Inflammatory macrophage treated with lipopolysaccharide for 1 hour (primary cell): ENCODE measurements around the gene MFSD8.
"Not testable (repeated sequence)": the region's sequence is repeated elsewhere in the genome, so short reads cannot be mapped to it uniquely, and the experiment has no call there.

Experiments
- DNase-seq, 2 donors: peaks; one replicate each; pipeline ENCODE4 v3.0.0-alpha.2; 2020 to 2022

Gene MFSD8

DNA sequence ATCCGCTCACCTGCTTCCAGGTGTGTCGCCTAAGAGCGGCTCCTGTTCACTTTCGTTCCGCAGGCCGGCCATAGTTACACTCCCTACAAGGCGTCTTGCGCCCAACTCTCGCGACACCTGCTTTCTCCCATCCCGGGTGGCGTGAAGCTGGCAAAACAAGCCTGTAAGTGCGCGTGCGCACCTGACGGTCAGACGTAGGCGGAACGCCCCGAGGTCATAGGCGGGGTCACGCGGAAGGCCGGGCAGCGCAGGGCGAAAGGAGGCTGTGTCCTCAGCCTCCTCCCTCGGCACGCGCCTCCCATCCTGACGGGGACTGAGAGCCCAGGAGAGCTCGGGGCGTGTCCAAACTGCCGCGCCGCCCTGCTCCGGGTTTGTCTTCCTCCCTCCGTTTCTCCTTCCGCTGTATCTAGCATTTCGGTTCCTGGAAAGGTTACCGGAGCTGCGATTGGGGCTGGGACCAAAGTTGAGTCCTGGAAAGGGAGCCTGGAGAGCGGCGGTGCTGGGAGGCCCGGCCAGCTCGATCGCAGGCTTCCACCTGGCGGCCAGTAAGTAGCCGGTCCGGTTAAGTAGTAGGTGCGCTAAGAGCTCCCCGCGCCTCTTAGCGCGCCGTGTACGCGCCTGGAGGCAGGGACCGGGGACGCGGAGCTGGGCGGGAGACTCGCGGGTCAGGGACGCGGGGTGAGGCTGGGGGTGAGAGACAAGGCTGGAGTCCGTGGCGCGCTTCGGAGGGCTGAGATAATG lies at the start of gene MFSD8, which contains the start of gene ABHD18:
Gene MFSD8 (minus strand): TSS at position 112 of the 741 bp plus-strand sequence. CDS start 40 bp downstream, at position 72.
Gene ABHD18 (plus strand): TSS at position 345 of the 741 bp plus-strand sequence. CDS start 17,550 bp downstream, outside the sequence.
- DNase-seq: peak; percentile 98 to 99

DNA sequence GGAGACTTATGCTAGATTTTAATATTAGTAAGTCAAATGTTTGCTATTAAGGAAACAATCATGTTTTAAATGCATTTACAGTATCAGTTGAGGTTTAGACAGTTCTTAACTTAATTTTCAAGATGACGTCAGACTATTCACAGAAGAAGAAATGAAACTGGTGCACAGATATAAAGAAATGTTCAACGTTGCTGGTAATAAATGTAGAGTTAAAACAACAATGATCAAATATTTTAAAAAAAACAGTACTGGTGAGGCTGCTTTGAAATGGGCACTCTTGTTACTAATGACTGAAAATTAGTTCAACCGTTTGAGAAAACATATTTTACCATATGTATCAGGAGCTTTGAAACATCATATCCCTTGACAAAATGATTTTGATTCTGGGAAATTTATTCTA lies 44.5 kb upstream of the MFSD8 start:
- no peak for DNase-seq

DNA sequence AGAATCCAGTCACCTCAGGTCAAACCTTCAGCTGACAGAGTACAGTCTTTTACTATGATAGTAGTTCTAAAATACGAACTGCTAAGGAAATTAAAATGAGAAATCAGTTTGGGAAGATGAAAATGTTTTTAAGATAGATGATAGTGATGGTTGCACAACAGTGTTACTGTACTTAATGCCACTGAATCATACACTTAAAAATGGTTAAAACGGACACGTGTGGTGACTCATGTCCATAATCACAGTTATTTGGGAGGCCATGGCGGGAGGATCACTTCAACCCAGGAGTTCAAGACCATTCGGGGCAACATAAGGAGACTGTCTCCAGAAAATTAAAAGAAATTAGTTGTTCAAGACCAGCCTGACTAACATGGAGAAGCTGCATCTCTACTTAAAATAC lies 41.6 kb upstream of the MFSD8 start:
- no peak for DNase-seq

DNA sequence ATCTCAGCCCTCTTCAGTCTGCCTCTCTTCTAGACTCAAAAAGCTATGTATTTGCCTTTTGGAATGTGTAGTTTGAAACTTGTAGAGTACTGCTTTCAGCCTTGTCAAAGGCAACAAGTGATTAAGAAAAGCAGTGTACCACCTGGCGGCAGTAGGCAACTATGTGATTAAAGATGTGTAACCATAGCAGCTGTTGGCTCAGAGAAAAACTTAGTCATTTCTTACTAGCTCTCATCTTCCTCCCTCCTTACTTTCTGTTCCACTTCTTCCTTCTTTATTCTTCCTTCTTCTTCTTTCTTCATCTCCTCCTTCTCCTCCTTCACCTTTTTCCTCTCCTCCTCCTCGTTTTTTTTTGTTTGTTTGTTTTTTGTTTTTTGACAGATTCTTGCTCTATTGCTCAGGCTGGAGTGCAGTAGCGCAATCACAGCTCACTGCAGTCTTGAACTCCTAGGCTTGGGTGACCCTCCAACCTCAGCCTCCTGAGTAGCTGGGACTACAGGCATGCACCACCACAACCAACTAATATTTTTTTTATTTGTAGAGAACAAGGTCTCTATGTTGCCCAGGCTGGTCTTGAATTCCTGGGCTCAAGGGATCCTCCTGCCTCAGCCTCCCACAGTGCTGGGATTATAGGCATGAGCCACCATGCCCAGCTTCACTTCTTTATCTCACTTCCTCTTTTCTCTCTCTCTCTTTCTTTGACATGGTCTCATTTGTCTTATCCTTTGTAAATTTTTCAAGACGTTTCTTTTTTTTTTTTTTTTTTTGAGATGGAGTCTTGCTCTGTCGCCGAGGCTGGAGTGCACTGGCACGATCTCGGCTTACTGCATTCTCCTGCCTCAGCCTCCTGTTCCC lies 32.8 kb upstream of the MFSD8 start:
- DNase-seq: peak; percentile 19 to 27

GRCh38 chr4:127996521-127996920 lies 31.5 kb upstream of the MFSD8 start:
- DNase-seq: not testable (repeated sequence)

DNA sequence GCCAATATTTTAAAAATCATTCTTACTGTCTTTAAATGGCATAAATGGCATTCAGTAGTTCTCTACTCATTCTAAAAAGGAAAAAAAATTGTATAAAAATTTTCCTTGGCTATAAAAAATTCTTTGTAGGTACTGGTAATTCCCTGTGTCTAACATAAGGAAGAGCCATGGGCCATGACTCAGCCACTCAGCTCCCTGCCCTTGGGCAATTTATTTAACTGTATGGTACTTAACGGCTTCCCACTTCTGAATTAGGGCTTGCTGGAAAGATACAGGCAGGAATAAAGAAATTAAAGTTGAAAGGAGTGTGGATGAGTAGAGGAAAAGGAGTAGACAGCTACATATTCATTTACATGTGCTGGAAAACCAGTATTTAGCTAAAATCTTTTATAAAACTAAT lies 30.8 kb upstream of the MFSD8 start:
- DNase-seq: peak in 1 of 2 donors; percentile 22

- peak; percentile 20 to 48 for DNase-seq
These were observed 28.2 kb upstream of the MFSD8 start for GRCh38 chr4:127993151-127993550.

DNA sequence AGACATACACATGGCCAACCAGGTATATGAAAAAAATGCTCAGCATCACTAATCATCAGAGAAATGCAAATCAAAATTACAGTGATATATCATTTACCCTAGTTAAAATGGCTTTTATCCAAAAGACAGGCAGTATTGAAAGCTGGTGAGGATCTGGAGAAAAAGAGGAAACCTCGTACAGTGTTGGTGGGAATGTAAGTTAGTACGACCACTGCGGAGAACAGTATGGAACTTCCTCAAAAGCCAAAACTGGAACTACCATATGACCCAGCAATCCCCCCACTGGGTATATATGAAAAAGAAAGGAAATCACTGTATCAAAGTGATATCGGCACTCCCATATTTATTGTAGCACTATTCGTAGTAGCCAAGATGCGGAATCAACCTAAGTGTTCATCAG lies 23.7 kb upstream of the MFSD8 start:
- no peak for DNase-seq

- DNase-seq: no peak
These were observed 21.0 kb upstream of the MFSD8 start for GRCh38 chr4:127985989-127986388.

DNA sequence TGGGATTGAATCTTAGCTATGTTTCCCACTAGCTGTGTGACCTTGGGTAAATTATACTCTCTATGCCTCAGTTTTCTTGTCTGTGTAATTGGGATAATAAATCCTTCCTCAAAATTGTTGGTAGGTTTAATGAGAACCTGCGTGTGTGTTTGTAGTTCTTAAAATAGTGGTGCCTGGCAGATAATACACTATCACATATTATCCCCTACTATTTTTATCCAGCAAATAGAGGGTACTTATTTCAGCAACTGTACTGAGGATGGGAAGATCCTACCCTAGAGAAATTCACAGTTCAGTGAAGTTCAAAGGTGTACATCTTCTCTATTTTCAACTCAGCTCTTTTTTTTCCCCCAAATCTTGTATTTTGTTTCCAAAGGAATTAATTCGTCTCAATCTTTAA lies 17.5 kb upstream of the MFSD8 start:
- no peak for DNase-seq

DNA sequence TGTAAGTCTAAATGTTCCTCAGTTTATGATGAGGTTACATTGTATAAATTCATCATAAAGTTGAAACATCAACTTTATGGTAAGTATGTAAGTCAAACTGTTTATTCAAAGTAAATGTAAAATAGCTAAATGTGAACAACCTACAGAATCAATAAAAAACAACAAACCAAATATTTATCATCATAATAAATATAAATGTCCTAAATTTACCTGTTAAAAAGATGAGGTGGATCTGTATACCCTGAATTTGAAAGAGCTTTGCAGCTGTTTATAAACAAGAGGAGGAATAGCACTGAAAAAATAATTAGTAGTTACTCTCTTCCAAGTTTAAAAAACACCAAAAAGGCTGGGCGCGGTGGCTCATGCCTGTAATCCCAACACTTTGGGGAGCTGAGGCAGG lies 14.0 kb upstream of the MFSD8 start:
- no peak for DNase-seq

DNA sequence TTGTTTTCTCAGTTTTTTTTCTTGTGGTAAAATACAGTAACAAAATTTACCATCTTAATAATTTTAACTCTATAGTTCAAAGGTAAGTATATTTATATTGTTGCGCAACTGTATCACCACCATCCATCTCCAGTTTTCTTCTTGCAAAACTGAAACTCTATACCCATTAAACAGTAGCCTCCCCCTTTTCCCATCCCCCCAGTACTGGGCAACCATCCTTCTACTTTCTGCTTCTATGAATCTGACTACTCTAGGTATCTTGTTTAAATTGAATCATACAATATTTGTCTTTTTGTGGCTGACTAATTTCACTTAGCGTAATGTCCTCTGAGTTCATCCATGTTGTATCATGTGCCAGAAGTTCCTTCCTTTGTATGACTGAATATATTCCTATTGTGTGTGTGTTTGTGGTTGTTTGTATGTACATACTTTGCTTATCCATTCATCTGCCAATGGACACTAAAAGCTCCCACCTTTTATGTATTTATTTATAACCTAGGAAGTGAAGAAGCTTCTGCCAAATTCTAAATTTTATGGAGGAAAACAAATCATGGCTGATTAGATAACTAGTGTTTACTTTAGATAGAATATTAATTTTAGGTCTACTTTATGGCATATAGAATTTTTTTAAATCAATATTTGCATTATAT lies 10.3 kb upstream of the MFSD8 start:
- no peak for DNase-seq

- not testable (repeated sequence) for DNase-seq
These were observed 6.0 kb upstream of the MFSD8 start for GRCh38 chr4:127970925-127971324.

- no peak for DNase-seq
These were observed 3.6 kb upstream of the MFSD8 start for GRCh38 chr4:127968586-127968985.

GRCh38 chr4:127967141-127967775 lies 2.3 kb upstream of the MFSD8 start:
- no peak for DNase-seq

DNA sequence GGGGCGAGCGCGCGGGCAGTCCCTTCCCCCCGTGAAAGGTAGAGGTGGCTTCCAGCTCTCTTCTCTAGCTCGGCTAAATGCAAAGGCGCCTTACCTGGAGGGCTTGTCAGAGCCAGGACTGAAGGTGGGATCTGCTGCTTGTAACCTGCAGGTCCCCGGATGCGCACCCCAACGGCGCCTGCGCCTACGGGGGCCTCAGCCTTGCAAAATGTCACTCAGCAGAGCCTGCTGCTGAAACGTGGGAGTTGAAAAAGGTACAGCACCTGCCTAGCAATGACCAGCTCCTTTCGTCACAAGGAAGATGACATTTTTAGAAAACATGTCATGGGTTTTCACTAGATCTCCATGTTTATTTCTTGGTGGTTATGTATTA lies 816 bp upstream of the MFSD8 start:
- DNase-seq: peak in 1 of 2 donors; percentile 7

GRCh38 chr4:127964426-127965061 lies 429 bp downstream of the MFSD8 start:
- peak; percentile 24 to 36 for DNase-seq

- DNase-seq: not testable (repeated sequence)
These were observed 1.2 kb downstream of the MFSD8 start for GRCh38 chr4:127963633-127964398.

- DNase-seq: no peak
These were observed 5.2 kb downstream of the MFSD8 start for GRCh38 chr4:127959794-127960193.

- no peak for DNase-seq
These were observed 7.9 kb downstream of the MFSD8 start for GRCh38 chr4:127957105-127957504.

- no peak for DNase-seq
These were observed 28.0 kb downstream of the MFSD8 start for GRCh38 chr4:127936974-127937373.

GRCh38 chr4:127931836-127932235 lies 33.1 kb downstream of the MFSD8 start:
- DNase-seq: not testable (repeated sequence)
